DND-41 (cell line): ENCODE results near the gene ITGA7.

Source experiments
- CTCF ChIP-seq: IDR thresholded peaks from 2 replicates; pipeline ENCODE4 v1.5.1; 2012; ENCODE audit warnings: borderline replicate concordance, low read length, moderate library complexity, mild to moderate bottlenecking; ENCODE audit not compliant: poor library complexity, severe bottlenecking; ENCODE audit errors: extremely low read depth
- EZH2 ChIP-seq: IDR thresholded peaks from 3 replicates; pipeline ENCODE4 v1.6.1; 2012; ENCODE audit warnings: borderline replicate concordance, low read depth, mild to moderate bottlenecking, moderate library complexity, low read length, inconsistent platforms; ENCODE audit not compliant: severe bottlenecking

- TF ChIP-seq CTCF (no peak), EZH2 (no peak)
Observed at GRCh38 chr12:55653031-55653430, 54.7 kb downstream of the ITGA7 start.
